C4-2B (cell line): Measurements from ENCODE around the gene ATP5F1D.

Experiments used
- CTCF ChIP-seq: fragments of 450-650 bp; conservative IDR thresholded peaks from 2 replicates; pipeline ENCODE4 v1.5.1; 2017; ENCODE audit warnings: mild to moderate bottlenecking
- ZFX ChIP-seq: fragments of 450-650 bp; IDR thresholded peaks from 2 replicates; pipeline ENCODE4 v1.6.1; 2017

DNA sequence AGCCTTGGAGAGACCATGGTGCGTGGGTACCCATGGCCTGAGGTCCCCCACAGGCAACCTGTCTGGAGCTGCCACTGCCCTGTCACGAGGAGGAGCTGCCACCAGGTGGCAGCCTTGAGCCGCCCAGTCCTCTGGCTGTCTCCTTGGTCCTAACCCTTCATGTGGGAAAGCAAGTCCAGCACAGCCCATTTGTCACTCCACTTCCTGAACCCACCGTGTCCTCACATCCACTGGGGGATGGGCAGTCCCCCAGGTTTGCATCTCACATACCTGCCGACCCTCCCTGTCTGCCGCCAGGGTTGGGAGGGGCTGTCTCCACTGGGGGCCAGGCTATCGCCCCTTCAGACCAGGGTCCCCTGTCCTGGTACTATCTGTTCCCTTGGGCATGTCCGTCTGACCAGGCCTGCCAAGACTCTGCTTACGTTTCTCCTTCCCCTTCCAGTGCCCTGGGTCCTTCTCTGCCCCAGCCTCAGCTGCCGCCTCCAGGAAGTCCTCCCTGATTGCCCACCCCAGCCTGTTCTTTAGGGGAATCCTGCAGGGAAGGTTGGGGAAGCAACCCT, 38.3 kb downstream of the ATP5F1D start:
- TF ChIP-seq CTCF (peak; percentile 98), ZFX (no peak)
